Duodenal mucosa (tissue), 2 donors: ENCODE measurements around the gene NR2F6.

Experiments
- H3K27ac ChIP-seq: one replicate; pipeline ENCODE4 v1.7.0; 2013; ENCODE audit warnings: low read depth, low read length
- H3K27me3 ChIP-seq, 2 donors: one replicate each; pipeline ENCODE4 v1.7.0; 2013; ENCODE audit warnings: low read length in 2 of 2, control low read depth in 1 of 2; ENCODE audit not compliant: insufficient read depth in 2 of 2, control insufficient read depth in 1 of 2
- H3K36me3 ChIP-seq, 2 donors: one replicate each; pipeline ENCODE4 v1.7.0; 2013; ENCODE audit warnings: low read length in 2 of 2, control low read depth in 1 of 2; ENCODE audit not compliant: insufficient read depth in 2 of 2, control insufficient read depth in 1 of 2
- H3K4me1 ChIP-seq, 2 donors: one replicate each; pipeline ENCODE4 v1.7.0; 2013; ENCODE audit warnings: low read length in 2 of 2, control low read depth in 1 of 2; ENCODE audit not compliant: insufficient read depth in 2 of 2, control insufficient read depth in 1 of 2
- H3K4me3 ChIP-seq, 2 donors: one replicate each; pipeline ENCODE4 v1.7.0; 2013; ENCODE audit warnings: low read length in 2 of 2, low read depth in 1 of 2
- H3K9ac ChIP-seq, 2 donors: one replicate each; pipeline ENCODE4 v1.7.0; 2013; ENCODE audit warnings: low read length in 2 of 2, low read depth in 1 of 2
- H3K9me3 ChIP-seq, 2 donors: one replicate each; pipeline ENCODE4 v1.7.0; 2013; ENCODE audit warnings: low read length in 2 of 2, control low read depth in 1 of 2; ENCODE audit not compliant: control insufficient read depth in 1 of 2

NR2F6 gene

DNA sequence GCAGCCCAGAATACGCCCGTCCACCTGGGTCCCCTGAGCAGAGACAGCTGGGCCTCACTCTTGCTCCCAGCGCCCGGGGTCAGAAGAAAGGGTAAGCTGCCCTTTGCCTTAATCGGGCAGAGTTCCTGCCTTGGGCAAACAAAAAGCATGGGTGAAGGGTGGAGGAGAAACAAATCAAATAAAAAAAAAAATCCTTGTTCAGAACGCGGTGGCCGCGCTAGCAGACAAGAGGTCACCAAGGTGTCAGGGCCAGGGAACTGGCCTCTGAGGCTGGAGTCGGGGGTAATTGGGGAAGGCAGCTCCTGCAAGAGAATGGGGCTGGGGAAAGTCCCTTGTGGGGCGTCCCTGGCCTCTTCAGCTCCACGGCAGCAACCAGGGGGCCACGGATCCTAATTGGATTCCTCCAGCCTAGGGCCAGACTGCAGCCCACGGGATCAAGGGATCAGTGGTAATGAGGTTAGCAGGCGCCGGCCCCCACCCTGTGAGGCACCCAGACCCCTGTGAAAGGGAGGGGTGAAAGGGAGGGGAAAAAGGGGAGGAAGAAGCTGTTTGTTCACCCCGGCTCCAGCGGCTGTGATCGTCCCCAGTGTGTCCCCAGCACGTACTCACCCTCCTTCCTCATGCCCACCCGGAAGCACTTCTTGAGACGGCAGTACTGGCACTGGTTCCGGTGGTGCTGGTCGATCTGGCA is 5.5 kb downstream of the NR2F6 start:
- Histone ChIP-seq H3K9ac (peak overlapping the region; percentile 43 to 48), H3K27ac (peak overlapping the region; percentile 10)

DNA sequence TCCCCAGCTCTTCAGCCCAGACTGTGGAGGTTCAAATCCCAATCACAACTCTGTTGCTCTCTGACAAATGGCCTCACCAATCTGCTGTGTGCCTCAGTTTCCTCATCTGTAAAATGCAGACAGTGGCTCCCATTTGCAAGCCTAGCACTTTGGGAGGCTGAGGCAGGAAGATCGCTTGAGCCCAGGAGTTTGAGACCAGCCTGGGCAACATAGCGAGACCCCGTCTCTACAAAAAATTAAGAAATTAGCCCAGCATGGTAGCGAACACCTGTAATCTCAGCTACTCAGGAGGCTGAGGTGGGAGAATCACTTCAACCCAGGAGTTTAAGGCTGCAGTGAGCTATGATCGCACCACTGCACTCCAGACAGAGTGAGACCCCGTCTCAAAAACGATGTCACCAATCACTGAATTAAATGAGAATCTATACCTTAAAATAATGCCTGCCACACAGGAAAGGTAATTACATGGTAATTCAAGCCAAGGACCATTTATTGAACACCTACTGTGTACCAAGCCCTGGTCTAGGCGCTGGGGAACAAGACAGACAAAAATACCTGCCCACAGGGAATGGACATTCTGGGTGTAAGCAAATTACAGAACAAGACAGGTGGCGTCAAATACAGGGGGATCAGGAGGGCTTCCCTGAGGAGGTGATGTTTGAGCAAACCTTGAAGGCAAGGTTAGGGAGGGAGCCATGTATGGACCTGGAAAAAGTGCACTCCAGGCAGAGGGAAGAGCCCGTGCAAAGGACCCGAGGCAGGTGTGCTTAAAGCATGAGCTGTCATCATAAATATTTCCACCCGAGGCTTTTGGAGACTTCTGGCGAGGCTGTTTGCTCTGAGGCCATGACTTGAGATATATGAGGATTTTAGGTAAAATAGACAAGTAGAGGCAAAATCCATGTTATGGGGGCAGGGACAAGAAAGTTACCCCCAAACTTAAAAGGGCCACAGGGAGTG is 7.7 kb downstream of the NR2F6 start:
- H3K4me3 ChIP-seq, result no peak overlapping the region
- peaks cover 46 to 48% of the 10 kb centered on the region in 2 donors for H3K4me1 ChIP-seq
- H3K27ac ChIP-seq, result no peak overlapping the region
- peaks cover 7 to 17% of the 10 kb centered on the region in 2 donors for H3K36me3 ChIP-seq
- no peak overlapping the region for H3K9ac ChIP-seq
- H3K9me3 ChIP-seq, result no peaks in the 10 kb centered on the region
- no peaks in the 10 kb centered on the region for H3K27me3 ChIP-seq

More for the DNA sequence above, 5.5 kb downstream of the NR2F6 start:
- Histone ChIP-seq H3K9me3 (no peaks in the 10 kb centered on the region), H3K27me3 (no peaks in the 10 kb centered on the region), H3K4me3 (peak overlapping the region; percentile 28 to 29), H3K4me1 (peaks cover 45 to 50% of the 10 kb centered on the region in 2 donors), H3K36me3 (peaks cover 7 to 17% of the 10 kb centered on the region in 2 donors)

GRCh38 chr19:17236811-17237543 is 8.7 kb downstream of the NR2F6 start:
- H3K27ac ChIP-seq, result no peak overlapping the region
- H3K36me3 ChIP-seq, result peaks cover 7 to 27% of the 10 kb centered on the region in 2 donors
- peaks cover 37 to 39% of the 10 kb centered on the region in 2 donors for H3K4me1 ChIP-seq
- H3K9ac ChIP-seq, result no peak overlapping the region
- H3K27me3 ChIP-seq, result no peaks in the 10 kb centered on the region
- no peaks in the 10 kb centered on the region for H3K9me3 ChIP-seq
- H3K4me3 ChIP-seq, result peak overlapping the region in 1 of 2 donors; percentile 43

DNA sequence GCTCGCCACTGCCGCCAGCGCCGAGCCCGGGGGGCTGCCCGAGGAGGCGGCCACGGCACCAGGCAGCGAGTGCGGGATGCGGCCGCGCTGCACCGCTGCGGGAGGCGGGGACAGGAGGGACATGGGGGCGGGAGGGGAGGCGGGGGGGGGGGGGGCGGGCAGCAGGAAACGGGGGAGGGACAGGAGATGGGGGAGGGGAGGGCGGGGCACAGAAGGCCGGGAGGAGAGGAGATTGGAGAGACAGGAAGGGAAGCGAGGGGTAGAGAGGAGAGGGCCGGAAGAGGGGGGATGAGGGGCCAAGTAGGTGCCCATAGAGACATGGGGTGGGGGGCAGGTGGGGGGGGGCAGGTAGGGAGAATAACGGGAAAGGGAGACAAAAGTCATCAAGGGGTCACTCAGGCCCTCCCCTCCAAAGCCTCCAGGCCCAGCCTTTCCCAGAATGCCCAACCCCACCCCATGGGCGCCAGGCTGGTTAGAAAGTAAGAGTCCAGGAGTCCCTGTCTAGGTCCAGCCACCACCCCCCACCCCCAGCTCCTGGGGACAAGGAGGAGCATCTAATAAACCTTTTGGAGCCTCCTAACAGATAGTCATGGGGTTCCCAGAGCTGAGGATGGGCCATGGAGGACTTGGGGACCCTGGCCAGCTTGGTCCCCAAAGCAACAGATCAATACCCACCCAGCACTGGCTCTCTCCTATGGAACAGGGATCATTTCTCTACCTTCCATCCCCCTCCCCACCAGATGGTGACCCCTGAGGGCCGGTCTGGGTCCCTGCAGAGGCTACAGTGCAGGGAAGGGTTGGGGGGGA is 9.5 kb downstream of the NR2F6 start:
- Histone ChIP-seq H3K27ac (peak overlapping the region; percentile 42), H3K36me3 (peaks cover 10 to 34% of the 10 kb centered on the region in 2 donors), H3K9ac (peak overlapping the region in 1 of 2 donors; percentile 20), H3K4me3 (peak overlapping the region; percentile 58 to 68), H3K27me3 (no peaks in the 10 kb centered on the region), H3K9me3 (no peaks in the 10 kb centered on the region), H3K4me1 (peaks cover 36 to 37% of the 10 kb centered on the region in 2 donors)

DNA sequence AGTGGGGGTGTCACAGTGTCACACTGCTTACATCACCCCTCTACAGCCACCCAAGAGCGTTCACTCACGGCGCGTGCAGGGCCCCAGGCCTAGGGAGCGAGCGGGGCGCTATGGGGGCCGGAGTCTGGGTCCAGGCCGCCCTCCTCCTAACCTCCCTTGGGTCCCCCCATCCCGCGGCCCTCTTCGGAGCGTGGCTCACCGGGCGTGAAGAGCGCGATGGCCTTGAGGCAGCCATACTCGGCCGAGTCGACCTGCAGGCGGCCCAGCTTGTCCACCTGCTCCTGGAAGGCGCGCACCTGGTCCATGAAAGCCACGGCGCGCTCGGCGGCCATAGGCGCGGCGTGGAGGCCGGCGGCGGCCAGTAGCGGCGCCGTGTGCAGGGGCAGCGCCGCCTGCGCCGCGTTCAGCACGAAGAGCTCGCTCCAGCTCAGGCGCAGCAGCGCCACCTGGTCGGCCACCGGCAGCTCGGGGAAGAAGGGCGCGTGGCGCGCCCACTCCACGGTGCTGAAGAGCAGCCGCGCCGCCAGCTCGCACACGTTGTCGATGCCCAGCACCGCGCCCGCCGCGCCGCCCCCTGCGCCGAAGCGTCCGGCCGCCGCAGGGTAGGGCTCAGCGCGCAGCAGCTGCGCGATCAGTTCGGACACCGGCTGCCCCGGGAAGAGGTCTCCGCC is 10.3 kb downstream of the NR2F6 start:
- Histone ChIP-seq H3K9ac (peak overlapping the region; percentile 20 to 57), H3K27ac (peak overlapping the region; percentile 42), H3K4me1 (peaks cover 29 to 30% of the 10 kb centered on the region in 2 donors), H3K9me3 (no peaks in the 10 kb centered on the region), H3K36me3 (peaks cover 10 to 37% of the 10 kb centered on the region in 2 donors), H3K27me3 (no peaks in the 10 kb centered on the region), H3K4me3 (peak overlapping the region; percentile 58 to 68)

- Histone ChIP-seq H3K27me3 (no peaks in the 10 kb centered on the region), H3K9me3 (no peaks in the 10 kb centered on the region), H3K4me3 (peak overlapping the region; percentile 58 to 68), H3K27ac (no peak overlapping the region), H3K36me3 (peaks cover 10 to 40% of the 10 kb centered on the region in 2 donors), H3K4me1 (peaks cover 24 to 25% of the 10 kb centered on the region in 2 donors), H3K9ac (peak overlapping the region; percentile 20 to 57)
These were observed 10.8 kb downstream of the NR2F6 start for GRCh38 chr19:17234911-17235299.

GRCh38 chr19:17232258-17232657 is 13.5 kb downstream of the NR2F6 start:
- H3K4me3 ChIP-seq, result no peak overlapping the region
- peaks cover 15 to 20% of the 10 kb centered on the region in 2 donors for H3K4me1 ChIP-seq
- H3K27ac ChIP-seq, result no peak overlapping the region
- H3K9me3 ChIP-seq, result no peaks in the 10 kb centered on the region
- H3K9ac ChIP-seq, result no peak overlapping the region
- H3K27me3 ChIP-seq, result no peaks in the 10 kb centered on the region
- H3K36me3 ChIP-seq, result peaks cover 3 to 38% of the 10 kb centered on the region in 2 donors

GRCh38 chr19:17229890-17230289 is 15.8 kb downstream of the NR2F6 start:
- Histone ChIP-seq H3K27me3 (no peaks in the 10 kb centered on the region), H3K4me3 (no peak overlapping the region), H3K9ac (no peak overlapping the region), H3K4me1 (peaks cover 1 to 4% of the 10 kb centered on the region in 2 donors), H3K9me3 (no peaks in the 10 kb centered on the region), H3K36me3 (peaks cover 3 to 38% of the 10 kb centered on the region in 2 donors), H3K27ac (no peak overlapping the region)
